Measurements from ENCODE around the gene STOX2.

The STOX2 gene

DNA sequence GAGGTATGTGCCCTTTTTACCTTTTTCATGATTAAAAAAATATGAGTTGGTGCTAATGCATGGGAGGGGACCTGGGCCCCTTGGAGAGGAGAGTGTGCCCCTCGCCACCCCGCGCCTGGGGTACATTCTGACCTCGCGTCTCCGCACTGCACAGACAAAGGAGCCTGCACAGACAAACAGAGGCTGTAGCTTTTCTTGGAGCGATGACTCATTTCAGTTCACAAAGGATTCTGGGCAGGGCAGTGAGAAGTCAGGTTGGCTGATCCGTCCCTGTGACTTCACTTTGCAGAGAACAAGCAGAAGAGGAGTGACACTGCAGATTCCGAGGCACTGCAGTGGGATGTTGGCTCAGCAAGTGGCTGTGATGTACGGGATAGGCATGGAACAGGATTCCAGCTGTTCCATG lies 82.9 kb downstream of the STOX2 start:
- peak; percentile 1 to 5 for DNase-seq

DNA sequence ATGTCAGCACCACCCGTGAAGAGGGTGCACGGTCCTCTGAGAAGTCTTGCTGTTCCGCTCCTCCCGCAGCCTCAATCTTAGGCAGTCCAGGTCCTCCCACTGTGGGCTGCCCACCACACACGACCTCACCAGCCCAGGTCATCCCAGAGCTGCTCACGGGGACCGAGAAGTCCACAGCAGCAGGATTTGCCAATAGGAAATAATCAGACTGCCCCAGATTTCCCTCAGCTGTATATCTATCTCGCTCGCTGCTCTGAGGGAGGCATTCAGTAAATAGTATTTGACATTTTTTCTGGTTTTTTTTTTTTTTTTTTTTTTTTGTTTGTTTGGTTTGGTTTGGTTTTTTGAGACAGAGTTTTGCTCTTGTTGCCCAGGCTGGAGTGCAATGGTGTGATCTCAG lies 83.8 kb downstream of the STOX2 start:
- DNase-seq: no peak

DNA sequence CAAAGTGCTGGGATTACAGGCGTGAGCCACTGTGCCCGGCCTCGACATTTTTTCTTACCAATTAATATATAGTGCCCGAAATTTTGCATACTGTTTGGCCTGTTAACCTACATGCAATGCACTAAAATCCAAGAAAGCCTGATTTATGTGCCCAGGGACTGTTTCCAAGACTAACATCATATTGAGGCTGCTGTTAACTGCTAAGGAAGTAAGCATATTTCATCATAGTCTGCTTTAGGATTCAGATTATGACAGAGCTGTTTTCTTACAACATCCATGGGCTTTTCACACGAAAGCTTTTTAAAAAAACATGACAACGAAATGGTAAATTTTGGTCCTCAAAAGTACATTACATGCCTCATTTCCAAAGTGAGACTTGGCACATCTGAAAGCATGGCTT lies 84.4 kb downstream of the STOX2 start:
- no peak for DNase-seq

DNA sequence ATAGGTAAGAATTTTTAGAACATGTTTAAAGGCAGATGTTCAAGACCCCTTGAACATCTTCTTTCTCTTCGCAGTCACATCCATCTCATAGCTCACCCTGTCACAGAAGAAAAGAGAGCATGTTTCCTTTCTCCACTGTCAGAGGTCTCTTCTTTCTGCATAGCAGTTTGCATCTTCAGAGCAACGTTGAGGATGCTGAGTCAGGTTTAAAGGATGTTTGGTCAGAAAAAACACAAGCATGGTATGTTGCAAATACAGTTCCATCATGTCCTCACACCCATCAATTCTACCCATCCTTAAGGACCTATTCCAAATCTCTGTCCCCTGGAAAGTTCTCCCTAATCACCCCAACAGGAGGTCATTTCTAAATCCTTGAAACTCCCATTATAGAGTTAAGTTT lies 84.8 kb downstream of the STOX2 start:
- DNase-seq: no peak

DNA sequence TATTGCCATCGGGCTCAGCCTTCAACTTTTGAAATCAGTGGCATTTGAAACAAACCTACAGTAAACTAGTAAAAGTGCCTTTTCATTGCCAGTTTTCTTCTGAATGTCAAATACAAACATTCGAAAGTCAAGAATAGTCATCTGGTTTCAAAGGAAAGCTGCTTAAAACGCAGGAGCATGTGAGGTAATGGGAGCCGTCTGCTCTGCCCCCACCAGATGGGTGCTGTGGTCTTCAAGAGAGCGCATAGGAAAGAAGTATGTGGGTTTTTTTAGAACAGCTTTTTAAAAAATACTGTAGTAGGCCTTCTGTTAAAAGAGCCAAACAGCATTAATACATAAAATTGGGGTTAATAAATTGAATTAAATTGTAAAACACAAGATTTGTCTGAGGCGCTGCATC lies 88.6 kb downstream of the STOX2 start:
- DNase-seq: no peak

DNA sequence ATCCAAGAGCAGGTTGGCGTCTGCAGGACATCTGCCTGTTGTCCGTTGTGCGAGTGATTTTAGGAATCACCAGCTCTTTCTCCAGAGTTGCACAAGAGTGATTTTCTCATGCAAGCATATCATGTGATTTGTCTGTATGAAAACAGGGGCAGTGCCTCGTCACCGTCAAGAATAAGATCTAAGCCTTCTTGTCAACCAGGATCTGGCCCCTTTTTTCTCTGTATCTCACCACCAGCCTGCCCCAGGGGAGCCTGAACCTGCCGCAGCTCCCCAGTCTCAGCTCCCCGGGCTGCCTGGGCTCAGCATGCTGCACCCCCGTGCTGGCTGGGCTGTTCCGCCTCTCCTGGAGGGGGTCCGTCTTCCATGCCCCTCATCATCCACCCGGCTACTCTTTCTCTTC lies 90.5 kb downstream of the STOX2 start:
- no peak for DNase-seq

DNA sequence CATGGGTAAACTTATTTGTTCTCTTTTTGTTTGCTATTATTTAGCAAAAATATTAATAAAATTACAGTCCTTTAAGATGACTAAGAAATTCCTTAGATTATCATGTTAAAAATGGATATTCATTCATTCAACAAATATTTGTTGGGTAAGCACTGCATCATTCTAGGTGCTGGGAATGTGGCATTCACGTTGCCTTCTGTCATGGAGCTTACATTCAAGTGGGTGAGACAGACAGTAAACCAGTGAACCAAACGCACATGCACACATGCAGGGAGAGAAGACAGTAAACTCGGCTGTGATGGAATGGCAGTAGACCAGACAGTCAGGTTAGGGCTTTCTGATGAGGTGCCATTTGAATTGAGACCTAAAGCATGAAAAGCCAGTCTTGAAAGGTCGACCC lies 91.8 kb downstream of the STOX2 start:
- no peak for DNase-seq

DNA sequence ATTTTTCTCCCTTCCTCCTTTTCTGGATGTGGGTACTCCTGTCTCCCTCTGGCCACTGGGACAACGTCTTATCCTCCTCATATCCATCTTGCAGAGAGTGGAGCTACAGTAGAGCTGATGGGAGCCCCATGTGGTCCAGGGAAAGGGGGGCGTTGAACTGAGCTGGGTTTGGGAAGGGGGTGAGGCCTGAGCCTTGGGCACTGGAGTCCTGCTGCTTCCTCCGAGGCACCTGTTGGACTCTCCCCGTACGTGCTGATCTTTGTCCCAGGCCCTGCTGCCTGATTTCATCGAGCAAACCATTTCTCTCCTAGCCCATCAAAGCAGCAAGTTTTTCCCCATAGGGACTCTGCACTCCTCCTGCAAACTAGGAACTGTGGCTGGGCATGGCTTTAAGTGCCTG lies 94.3 kb downstream of the STOX2 start:
- no peak for DNase-seq

DNA sequence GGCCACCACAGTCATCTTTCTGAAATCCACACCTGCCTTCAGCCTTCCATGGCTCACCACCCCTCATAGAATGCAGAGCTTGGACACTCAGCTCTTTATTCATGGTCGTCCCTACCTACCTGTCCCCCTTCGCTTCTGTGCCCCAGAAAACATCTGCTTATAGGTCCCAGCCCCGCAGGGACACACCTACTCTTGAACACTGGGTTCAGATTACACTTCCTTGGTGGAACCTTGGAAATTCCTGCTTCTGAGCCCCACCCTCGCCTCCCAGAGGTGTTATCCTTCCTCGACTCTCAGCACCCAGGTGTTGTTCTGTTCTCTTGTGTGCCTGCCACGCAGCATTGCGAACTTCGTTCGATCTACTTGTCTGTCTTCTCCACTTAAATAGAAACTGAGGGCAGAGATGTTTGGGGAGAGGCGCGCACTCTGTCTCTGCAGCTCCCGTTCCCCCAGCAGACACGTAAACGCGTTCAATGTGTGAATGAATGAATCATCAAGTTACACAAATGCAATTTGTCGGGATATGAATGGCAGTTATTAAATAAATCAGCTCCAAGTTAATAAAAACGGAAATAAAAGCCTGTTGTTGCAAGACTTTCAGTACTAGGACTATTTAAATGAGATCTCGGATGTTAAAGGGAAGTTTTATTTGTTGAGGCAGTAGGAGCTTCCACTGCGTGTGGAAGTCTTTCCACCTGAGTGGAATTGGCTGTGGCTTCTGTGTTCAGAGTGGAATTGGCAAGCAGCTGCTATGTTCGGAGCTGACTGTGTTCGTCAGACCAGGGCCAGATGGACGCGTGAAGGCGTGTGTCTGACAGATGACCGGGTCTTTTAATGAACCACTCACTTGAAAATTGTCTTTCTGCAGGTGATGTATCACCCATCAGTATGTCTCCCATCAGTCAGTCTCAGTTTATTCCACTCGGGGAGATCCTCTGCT lies 95.6 kb downstream of the STOX2 start:
- no peak for DNase-seq

DNA sequence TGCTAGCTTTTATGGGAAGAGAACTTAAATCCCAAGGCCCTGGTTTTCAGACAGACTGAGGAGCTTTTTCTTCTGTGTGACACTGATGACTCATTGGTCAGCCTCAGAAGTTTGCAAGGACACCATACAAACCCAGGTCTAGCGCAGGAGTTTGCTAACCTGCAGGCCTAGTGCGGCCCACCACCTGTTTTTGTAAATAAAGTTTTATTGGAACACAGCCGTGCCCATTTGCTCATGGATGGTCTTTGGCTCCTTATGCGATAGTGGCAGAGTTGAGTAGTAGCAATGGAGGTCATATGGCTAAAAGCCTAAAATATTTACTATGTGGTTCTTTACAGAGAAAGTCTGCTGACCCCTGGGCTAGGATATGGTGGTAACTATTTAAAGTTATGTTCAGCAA lies 98.3 kb downstream of the STOX2 start:
- DNase-seq: no peak

DNA sequence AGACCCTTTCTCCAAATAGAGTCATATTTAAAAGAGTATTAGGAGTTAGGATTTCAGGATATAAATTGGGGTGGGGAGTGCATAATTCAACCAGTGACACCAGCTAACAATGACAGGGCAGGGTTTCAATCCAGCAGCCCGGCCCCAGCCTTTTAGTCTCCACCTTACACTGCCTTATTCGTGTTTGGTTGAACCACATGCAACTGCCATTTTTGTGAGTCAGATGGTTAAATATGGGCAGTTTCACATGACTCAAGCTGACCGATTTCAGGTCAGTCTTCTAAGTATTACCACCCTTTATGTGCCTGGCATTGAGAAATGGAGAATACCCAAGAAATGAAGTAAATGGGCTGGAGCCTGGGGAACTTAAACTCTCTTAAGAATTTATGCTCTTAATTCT lies 102.8 kb downstream of the STOX2 start:
- DNase-seq: no peak

DNA sequence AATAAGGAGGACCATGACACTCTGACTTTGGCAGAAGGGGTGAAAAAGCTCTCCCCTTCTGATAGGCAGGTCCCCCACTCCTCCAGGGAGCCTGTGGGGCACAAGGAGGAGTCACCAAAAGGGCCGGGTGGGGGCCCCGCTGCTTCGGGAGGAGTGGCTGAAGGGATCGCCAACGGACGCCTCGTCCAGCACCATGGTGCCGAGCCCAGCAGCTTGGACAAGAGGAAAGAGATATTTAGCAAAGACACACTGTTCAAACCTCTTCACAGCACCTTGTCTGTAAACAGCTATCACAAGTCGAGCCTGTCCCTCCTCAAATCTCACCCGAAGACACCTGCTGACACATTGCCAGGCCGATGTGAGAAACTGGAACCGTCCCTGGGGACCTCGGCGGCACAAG lies 105.6 kb downstream of the STOX2 start:
- DNase-seq: no peak

DNA sequence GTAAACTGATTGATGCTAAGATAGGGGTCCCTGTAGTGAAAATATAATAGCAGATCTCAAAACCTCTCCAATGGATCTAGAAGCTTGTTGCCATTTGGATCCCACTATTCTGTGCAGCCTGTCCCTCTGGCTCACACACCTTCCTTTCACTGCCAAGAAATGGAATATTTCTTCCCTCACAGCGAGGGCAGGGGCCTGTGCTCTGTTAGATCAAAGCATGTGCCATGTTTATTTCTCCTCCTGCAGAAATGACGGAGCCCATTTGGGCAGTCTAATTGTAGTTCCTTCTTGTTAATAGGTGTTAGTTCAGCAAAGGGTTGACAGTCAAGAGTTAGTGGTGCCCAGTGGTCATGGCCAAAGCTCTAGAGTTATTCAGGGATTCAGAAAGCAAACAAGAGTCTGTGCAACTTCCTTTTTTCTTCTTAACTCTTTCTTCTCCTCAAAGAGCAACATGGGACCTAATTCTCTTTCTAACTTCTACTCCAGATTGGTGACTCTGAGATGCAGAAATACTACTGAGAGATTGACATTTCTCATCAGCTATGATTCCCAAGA lies 106.8 kb downstream of the STOX2 start:
- DNase-seq: no peak

DNA sequence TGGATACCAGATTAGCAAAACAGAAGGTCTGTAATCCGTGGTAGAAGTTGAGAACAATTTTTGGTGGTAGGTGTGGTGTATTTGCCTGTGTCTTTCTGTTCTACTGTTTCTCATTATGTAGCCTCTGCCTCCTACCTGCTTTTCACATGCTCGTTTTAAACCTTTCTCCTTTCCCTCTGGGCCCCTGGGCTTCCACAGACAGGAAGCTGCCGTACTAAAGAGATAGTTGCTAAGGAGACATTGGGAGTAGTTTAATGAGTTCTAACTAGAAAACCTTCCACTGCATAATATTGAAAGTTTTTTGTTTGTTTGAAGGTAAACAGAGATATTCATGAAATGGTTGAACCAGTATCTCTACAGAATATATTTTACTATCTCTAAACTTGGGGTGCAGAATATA lies 107.8 kb downstream of the STOX2 start:
- no peak for DNase-seq

DNA sequence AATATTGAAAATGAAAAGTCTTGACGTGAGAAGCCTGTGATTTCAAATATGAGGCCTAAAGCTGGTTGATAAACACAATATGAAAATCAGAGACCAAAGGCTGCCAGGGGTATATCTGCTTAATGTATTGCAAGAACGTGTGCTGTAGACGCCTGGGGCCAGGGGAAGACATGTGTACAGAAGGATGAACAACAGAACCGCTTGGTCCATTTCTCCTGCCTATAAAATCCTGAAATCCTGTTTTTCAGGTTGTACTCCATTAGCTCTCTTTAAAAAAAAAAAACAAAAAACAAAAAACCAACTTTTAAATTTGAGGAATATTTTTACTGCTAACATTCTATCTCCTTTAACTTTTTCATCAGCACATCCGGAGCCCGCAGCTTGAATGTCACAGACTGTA lies 109.2 kb downstream of the STOX2 start:
- no peak for DNase-seq

DNA sequence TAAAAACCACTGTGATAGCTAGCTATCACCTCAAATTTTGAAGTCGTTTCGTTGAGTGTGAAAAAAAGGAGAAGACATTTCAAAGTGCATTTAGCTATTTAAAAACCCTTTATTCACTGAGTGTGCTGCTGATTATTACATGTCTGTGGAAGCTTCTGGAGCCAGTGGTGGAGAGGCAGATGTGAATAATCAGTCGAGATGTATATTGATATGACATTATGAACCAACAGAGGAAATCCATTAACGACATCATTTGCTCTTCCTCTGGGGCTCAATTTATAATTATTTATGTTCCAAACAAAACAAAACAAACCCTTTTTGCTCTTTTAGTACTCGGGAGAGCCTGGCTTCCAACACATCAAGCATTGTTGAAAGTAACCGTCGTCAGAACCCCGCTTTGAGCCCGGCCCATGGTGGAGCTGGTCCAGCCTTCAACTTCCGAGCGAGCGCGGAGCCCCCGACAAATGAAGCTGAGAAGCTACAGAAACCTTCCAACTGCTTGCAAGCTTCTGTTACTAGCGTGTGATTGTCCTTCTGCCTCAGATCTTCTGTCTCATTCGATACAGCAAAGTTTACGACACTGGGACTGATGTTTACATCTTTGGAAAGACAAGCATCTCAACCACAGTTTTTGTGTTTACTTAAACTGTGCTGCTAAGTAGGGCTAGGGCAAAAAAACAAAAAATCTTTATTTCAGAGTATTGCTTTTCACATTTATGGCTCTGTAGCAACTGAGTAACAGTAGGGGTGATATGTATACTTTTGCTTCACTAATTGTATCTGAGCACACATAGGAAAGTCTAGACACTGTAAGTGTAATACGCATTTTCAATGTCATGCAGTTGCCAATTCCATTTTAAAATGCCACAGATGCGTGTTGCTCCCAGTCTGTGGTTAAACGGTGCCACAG lies 111.9 kb downstream of the STOX2 start:
- DNase-seq: no peak

DNA sequence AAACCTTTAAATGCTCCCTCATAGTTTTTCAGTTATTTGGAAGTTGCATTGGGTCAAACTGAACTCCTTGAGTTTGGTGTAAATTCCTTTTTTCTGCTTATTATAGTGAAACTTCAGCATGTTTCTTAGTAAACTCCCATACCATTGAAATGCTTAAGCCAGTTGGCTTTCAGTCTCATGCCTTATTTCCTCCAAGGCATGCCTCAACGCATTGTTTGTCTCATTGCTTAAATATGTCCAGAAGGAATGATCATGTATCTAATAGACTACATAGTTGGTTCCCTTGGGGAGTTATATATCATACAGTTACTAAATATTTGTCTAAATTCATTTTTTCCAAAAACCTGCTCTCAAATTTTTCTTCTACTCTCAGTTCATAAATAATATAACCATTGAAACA lies 114.0 kb downstream of the STOX2 start:
- DNase-seq: no peak

DNA sequence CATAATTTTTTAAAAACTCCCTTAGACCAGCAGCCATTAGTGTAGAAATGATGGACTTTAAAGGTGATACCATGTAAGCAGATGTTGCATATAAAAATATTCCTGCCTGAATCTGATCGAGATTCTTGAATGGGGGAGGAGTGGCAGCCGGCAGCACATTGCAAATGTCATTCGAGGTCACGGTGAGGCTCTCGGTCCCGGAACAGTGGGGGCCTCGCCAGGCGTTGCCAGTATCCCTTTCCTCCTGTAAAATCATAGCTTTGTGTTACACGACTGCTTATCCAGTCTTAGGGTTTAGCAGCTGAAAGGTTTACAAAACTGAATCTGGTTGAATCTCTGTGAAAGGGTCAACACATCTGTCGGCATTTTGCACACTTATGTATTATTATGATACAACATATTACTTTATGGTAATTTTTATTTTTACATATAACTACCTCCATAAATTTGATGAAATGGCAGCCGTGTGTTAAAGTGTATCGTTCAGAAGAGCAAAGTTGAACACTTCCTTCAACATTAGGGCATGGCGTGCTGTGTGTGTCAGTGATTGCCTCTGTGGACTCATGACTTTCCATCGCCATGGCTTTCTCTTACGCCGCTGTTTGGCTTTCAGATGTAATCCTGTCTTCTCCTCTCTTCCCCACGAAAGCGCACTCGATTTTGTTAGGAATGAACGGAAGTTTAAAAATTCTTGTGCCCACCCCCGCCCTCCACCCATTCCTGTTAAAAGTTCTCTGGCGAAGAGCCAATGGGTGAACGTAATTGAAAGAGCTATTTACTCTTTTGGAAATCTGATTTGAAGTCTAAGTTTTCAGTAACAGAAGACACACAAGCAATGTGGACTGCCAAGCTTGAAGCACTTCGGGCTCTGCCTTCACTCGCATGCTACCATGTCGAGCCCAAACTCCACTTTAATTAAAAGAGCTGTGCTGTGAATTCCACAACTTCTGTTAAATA lies 114.8 kb downstream of the STOX2 start:
- DNase-seq: no peak

DNA sequence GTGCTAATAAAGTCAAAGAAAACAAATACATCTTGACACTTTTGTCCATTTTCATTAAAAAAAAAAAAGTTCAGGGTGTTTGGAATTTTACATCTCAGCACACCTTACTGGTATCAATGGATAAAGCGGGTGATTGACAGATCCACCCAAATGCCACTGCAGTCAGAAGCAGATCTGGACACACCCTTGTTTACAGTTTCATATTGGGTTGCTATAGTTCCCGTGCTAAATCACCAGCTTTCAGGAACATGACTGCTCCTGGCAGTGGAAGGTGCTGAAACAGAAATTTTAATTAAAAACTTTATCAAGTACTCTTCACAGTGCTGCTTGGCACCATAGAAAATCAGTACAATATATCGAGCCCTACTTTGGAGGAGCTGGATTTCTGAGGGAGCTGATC lies 116.3 kb downstream of the STOX2 start:
- no peak for DNase-seq

DNA sequence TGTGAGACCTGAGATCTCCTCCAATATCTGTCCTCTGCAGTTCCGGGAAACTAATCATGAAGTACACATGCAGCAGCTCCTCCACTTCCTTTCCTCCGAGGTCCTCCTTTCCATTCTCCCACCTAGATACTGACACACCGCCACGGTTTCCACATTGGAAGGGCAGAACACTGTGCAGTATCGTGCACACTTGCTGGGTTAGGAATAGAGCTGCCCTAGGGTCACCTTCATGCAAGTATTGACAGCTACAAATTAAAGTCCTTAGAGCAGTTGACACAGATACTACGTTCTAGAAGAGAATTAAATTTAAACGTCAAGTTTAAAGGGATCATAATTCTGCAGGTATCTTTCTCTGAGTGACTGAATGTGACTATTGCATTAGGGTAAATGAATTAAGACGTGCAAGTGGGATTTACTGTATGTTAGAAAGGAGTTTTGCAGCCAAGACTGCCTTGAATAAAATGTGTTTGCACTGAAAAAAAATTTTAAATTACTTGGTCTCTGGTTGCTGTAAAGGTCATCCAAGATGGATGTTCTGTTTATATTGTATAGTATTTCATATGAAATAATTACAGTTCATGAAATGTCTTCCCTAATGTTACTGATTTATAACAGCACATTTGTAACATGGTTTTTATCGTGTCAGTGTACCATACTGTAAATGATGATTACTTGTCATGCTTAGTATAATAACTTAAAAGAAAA lies 117.7 kb downstream of the STOX2 start:
- no peak for DNase-seq

DNA sequence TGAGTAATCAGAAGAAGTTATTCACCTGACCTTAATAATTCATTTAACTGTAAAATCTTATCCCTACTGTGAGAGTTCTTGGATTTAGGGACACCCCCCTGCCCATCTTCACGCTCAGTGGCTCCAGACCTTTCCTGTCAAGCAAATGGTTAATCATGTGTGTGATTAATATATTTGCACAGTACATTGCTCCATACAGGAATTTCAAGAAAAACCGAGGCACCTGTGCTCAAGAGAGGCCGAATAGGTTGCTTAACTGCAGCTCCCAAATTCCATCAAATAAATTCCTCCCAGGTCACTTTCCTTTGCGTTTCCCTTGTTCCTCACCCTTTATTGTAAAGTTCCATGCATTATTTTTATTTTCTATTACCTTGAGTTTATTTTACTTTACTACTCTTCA lies 119.5 kb downstream of the STOX2 start:
- no peak for DNase-seq
